Measurements from ENCODE around the gene DHX35. TPM values are rescaled to one million over a fixed set of nuclear protein-coding genes. Genes with fewer than 3 reads are reported as not detected.

DHX35 gene
- total RNA-seq, 1 donor, result 8.9 TPM

DNA sequence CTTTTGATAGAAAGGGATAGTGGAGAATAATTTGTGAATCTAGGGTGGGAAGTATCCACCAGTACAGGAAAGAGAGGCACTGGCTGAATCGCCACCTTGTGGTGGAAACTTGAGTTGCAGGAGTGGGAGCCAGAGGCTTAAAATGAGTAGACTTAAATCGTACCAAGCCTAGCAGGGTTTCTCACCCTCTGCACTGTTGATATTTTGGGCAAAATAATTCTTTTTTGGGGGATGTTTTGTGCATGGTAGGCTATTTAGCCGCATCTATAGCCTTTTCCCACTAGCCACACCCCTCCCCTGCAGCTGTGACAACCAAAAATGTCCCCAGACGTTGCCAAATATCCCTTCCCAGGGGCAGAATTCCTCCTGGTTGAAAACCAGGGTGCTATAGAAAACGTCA is 119.1 kb downstream of the DHX35 start:
- TF ChIP-seq, protein P1, sequence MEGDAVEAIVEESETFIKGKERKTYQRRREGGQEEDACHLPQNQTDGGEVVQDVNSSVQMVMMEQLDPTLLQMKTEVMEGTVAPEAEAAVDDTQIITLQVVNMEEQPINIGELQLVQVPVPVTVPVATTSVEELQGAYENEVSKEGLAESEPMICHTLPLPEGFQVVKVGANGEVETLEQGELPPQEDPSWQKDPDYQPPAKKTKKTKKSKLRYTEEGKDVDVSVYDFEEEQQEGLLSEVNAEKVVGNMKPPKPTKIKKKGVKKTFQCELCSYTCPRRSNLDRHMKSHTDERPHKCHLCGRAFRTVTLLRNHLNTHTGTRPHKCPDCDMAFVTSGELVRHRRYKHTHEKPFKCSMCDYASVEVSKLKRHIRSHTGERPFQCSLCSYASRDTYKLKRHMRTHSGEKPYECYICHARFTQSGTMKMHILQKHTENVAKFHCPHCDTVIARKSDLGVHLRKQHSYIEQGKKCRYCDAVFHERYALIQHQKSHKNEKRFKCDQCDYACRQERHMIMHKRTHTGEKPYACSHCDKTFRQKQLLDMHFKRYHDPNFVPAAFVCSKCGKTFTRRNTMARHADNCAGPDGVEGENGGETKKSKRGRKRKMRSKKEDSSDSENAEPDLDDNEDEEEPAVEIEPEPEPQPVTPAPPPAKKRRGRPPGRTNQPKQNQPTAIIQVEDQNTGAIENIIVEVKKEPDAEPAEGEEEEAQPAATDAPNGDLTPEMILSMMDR (IDR thresholded peaks at IDR 0.05; ENCODE audit: insufficient read depth, low read length), result peak; percentile 96
- H3K4me3 ChIP-seq (ENCODE audit: low read depth, low read length), result no peak overlapping the region
- peak; percentile 85 for DNase-seq (ENCODE audit: low read depth)

DNA sequence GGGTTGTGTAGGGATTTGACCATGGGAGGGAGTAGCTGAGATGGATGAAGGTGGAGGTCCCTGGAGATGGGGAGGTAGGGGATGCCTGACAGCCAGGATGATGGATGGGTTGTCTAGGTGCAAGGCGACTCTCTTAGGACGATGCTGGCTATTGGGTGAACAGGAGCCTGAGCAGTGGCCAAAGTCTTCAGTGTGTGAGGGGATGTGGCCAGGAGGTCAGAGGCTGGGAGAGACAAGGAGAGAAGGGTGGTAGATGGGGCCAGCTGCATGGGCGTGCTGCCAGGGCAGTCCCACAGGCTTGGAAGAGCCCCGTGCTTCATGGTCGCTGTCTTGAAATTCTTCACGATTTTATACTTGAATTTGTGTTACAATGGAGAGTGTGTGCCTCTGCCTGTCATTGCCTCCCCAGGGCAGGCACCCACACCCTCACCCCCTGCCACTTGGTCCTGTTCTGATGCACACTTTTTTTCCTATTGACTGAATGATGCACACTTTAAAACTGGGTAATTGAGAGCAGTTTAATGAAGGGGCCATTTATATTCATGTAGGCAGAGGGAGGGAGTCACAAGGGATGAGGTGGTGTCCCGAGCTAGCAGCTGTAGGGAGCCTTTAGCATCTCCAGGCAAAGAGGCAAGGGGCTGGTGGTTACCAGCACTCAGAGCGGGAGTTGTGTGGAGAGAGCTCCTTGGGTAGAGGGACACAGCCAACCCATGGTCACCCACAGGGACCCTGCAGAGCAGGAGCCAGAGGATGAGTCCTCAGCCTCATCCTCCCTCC is 120.7 kb downstream of the DHX35 start:
- H3K4me3 ChIP-seq (ENCODE audit: low read depth, low read length), result no peak overlapping the region
- no peak for DNase-seq (ENCODE audit: low read depth)
- TF ChIP-seq, protein P1 (IDR thresholded peaks at IDR 0.05; ENCODE audit: insufficient read depth, low read length), result no peak

DNA sequence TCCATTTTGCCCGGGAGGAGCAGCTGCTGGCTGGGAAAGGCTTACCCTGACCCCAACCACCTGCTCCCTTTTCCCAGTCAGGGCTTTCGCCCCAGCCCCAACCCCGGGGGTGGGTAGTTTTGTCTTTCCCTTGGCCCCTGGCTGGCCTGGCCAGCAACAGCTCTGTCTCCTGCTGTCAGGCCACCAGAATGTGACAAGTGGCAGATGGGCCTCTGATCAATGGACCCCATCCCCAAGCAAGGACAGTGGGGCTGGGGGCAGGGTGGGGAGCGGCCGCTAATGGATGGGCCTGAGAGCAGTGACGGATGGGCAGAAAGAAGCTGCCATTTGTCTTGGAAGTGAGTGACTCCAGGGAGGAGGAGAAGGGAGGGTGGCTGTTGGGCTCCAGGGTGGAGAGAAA is 121.6 kb downstream of the DHX35 start:
- H3K4me3 ChIP-seq (ENCODE audit: low read depth, low read length), result no peak overlapping the region
- DNase-seq (ENCODE audit: low read depth), result no peak
- TF ChIP-seq, protein P1 (IDR thresholded peaks at IDR 0.05; ENCODE audit: insufficient read depth, low read length), result no peak

DNA sequence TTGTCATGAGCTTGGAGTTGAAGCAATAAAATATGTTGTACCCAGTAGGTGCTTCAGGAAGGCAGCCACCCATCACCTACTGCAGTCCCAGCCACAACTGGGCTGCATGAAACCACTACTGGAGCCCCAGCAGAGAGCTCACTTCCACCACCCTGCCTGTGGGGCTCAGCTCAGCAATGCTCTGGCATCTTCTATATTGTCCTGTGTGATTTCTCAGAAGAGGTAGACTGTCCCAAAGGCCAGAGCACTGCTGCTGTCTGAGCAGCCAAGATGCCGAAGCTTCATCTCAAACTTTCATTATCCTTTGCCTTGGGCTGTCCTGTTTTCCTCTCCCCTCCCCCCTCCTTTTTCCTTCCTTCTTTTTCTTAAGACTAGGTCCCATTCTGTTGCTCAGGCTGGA is 126.9 kb downstream of the DHX35 start:
- DNase-seq (ENCODE audit: low read depth), result no peak
- TF ChIP-seq, protein P1 (IDR thresholded peaks at IDR 0.05; ENCODE audit: insufficient read depth, low read length), result no peak

More for the DNA sequence above, 126.9 kb downstream of the DHX35 start:
- H3K4me3 ChIP-seq (ENCODE audit: low read depth, low read length), result no peak overlapping the region

Small RNAs within 50 kb of the gene (small RNA-seq; reads per million reads assigned to genes)
- 0.19 reads per million for gene AL023803.1

Other genes starting within 250 kb of the DHX35 start
- gene SLC32A1, start 237.9 kb upstream of the DHX35 start, total RNA-seq (ENCODE audit: low replicate concordance), result not detected in 2 replicates
- 2.9 and 4.6 TPM in 2 replicates for gene ACTR5, start 213.9 kb upstream of the DHX35 start, total RNA-seq (ENCODE audit: low replicate concordance)
- 0.09 and 0.33 TPM in 2 replicates for gene PPP1R16B, start 156.6 kb upstream of the DHX35 start, total RNA-seq (ENCODE audit: low replicate concordance)
- 2.2 and 16.7 TPM in 2 replicates for gene FAM83D, start 35.9 kb upstream of the DHX35 start, total RNA-seq (ENCODE audit: low replicate concordance)

All from fibroblast of the aortic adventitia (primary cell).